Type B pancreatic cell (in vitro differentiated cells): ENCODE measurements around the gene KIF3C. TPM values are rescaled to one million over a fixed set of nuclear protein-coding genes. Genes with fewer than 3 reads are reported as not detected.

Experiments used
- DNase-seq: peaks from one replicate; pipeline ENCODE4 v3.0.0; 2021; ENCODE audit warnings: mixed read lengths; ENCODE audit not compliant: unreplicated experiment; ENCODE audit errors: extremely low spot score
- H3K27ac Mint-ChIP-seq: 2 replicates; pipeline ENCODE4 v1.8.0; 2021; ENCODE audit warnings: mild to moderate bottlenecking, mixed read lengths
- H3K27me3 Mint-ChIP-seq: 2 replicates; pipeline ENCODE4 v1.8.0; 2021; ENCODE audit warnings: mixed read lengths
- H3K36me3 Mint-ChIP-seq: 2 replicates; pipeline ENCODE4 v1.8.0; 2021; ENCODE audit warnings: mixed read lengths
- H3K4me1 Mint-ChIP-seq: one replicate; pipeline ENCODE4 v1.8.0; 2021; ENCODE audit warnings: mixed read lengths; ENCODE audit not compliant: unreplicated experiment
- H3K4me3 Mint-ChIP-seq: 2 replicates; pipeline ENCODE4 v1.8.0; 2021; ENCODE audit warnings: mild to moderate bottlenecking, mixed read lengths
- H3K9me3 Mint-ChIP-seq: 2 replicates; pipeline ENCODE4 v1.8.0; 2021; ENCODE audit warnings: mixed read lengths
- total RNA-seq: library from RNA; stranded (reverse); gene quantifications from 2 replicates; pipeline ENCODE4 v1.2.1, GENCODE V29; 2021; ENCODE audit warnings: low replicate concordance
- TF ChIP-seq, protein P1 (sequence below): fragments of 200-600 bp; sonication (generic); conservative IDR thresholded peaks from 2 replicates; pipeline ENCODE4 v1.5.0; 2021; ENCODE audit warnings: antibody characterized with exemption, mild to moderate bottlenecking

The KIF3C gene
- total RNA-seq, 1 donor from 2014 or later, result 25.5 TPM

DNA sequence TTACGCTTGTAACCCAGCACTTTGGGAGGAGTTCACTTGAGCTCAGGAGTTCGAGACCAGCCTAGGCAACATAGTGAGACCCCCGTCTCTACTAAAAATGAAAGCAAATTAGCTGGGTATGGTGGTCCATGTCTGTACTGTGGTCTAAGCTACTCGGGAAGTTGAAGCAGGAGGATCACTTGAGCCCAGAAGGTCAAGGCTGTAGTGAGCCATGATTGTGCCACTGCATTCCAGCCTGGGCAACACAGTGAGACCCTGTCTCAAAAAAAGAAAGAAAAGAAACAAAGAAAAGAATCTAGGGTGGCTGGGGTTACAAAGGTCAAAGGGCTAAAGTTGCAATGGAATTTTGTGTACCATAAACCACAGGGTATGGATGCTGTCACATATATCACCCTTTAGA lies 41.3 kb downstream of the KIF3C start:
- peaks cover 4% of the 10 kb centered on the region for H3K4me1 Mint-ChIP-seq

DNA sequence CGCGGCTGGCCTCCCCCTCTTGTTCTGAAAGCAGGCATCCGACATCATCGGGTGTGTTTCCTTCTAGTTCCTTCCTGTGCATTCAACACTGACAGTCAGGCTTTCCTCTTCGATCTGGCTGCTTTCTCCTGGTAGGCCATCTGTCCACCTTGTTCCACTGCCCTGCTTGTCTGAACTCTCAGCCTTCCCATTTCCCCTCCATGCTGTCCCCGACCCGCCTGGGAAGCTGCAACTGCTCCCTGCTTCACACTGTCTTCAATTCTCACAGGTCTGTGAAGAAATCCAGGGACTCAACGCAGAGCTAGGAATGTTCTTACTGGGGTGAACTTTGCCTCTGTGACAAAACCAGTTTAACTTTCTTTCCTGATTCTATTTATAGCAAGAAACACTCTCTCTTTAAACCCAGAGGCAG lies 43.0 kb downstream of the KIF3C start:
- Mint-ChIP-seq H3K27ac (peak overlapping the region; percentile 87), H3K9me3 (no peaks in the 10 kb centered on the region), H3K4me1 (peaks cover 4% of the 10 kb centered on the region), H3K27me3 (no peaks in the 10 kb centered on the region), H3K4me3 (no peak overlapping the region), H3K36me3 (peaks cover 7% of the 10 kb centered on the region)
- no peak for DNase-seq
- TF ChIP-seq, protein P1, sequence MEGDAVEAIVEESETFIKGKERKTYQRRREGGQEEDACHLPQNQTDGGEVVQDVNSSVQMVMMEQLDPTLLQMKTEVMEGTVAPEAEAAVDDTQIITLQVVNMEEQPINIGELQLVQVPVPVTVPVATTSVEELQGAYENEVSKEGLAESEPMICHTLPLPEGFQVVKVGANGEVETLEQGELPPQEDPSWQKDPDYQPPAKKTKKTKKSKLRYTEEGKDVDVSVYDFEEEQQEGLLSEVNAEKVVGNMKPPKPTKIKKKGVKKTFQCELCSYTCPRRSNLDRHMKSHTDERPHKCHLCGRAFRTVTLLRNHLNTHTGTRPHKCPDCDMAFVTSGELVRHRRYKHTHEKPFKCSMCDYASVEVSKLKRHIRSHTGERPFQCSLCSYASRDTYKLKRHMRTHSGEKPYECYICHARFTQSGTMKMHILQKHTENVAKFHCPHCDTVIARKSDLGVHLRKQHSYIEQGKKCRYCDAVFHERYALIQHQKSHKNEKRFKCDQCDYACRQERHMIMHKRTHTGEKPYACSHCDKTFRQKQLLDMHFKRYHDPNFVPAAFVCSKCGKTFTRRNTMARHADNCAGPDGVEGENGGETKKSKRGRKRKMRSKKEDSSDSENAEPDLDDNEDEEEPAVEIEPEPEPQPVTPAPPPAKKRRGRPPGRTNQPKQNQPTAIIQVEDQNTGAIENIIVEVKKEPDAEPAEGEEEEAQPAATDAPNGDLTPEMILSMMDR, result no peak

More for the DNA sequence above, 41.3 kb downstream of the KIF3C start:
- no peak for DNase-seq
- peaks cover 7% of the 10 kb centered on the region for H3K36me3 Mint-ChIP-seq
- H3K27ac Mint-ChIP-seq, result no peak overlapping the region
- no peak overlapping the region for H3K4me3 Mint-ChIP-seq
- H3K27me3 Mint-ChIP-seq, result no peaks in the 10 kb centered on the region
- TF ChIP-seq, protein P1, result no peak
- H3K9me3 Mint-ChIP-seq, result no peaks in the 10 kb centered on the region

DNA sequence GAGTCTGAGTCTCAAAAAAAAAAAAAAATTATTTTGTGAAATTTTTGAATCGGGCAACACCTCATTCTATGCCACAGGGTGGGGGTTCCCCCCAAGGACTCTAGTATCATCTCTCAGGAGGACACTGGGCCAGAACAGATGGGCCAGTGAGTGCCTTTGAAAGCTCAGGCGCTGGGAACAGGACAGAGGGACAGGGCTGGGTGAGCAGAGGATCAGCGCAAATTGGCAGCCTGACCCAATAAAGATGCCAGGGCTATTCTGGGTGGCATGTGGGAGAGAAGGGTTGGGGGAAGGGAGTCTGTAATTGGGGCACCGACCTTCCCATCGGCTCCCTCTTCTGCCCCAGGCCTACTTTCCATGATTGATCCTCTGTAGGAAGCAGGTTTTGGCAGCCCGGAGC lies 44.0 kb downstream of the KIF3C start:
- TF ChIP-seq, protein P1, result no peak
- H3K27me3 Mint-ChIP-seq, result no peaks in the 10 kb centered on the region
- peaks cover 4% of the 10 kb centered on the region for H3K4me1 Mint-ChIP-seq
- no peak overlapping the region for H3K27ac Mint-ChIP-seq
- no peak overlapping the region for H3K4me3 Mint-ChIP-seq
- DNase-seq, result no peak
- H3K9me3 Mint-ChIP-seq, result no peaks in the 10 kb centered on the region
- peaks cover 11% of the 10 kb centered on the region for H3K36me3 Mint-ChIP-seq

DNA sequence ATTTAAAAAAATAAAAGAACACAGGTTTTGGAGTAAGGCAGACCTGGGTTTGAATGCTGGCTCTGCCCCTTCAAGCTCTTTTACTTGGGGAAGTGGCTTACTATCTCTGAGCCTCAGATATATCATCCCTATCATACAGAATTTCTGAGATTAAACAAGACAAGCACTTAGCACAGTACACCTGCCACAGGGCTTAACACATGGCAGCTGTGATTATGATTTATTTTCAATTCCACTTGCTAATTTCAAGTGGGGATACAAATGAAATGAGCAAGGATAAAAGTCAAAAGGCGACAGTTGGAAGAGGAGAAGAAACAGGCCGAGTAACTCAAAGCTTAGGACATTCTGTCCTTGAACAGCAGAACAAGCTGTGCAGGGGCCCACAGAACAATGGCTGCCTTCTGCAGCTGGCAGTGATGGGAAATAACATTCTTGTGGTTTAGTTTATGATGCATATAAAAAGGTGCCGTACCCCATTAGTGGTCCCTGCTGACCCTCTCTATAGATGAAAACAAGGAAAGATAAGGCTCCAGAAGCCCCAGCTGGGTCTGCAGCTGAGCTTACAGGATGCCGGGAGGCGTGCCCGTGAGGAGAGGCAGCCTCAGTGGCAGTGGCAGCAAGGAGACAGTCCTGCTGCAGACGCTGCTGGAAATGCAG lies 45.3 kb downstream of the KIF3C start:
- no peaks in the 10 kb centered on the region for H3K9me3 Mint-ChIP-seq
- peaks cover 11% of the 10 kb centered on the region for H3K36me3 Mint-ChIP-seq
- TF ChIP-seq, protein P1, result no peak
- no peak for DNase-seq
- no peak overlapping the region for H3K4me3 Mint-ChIP-seq
- H3K27me3 Mint-ChIP-seq, result no peaks in the 10 kb centered on the region
- peaks cover 4% of the 10 kb centered on the region for H3K4me1 Mint-ChIP-seq
- no peak overlapping the region for H3K27ac Mint-ChIP-seq

DNA sequence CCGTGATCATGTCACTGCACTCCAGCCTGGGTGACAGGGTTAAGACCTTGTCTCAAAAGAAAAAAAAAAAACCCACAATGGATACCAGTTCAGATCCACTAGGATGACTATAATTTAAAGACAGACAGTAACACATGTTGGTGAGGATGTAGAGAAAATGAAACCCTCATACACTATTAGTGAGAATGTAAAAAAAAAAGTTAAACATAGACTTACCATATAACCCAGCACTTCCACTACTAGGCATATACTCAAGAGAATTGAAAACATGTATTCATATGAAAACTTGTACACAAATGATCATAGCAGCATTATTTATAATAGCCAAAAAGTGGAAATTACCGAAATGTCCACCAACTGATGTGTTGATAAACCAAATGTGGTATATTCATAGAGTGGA lies 48.7 kb downstream of the KIF3C start:
- TF ChIP-seq, protein P1, result no peak
- Mint-ChIP-seq H3K27me3 (no peaks in the 10 kb centered on the region), H3K4me1 (no peaks in the 10 kb centered on the region), H3K9me3 (no peaks in the 10 kb centered on the region), H3K27ac (no peak overlapping the region), H3K4me3 (no peak overlapping the region), H3K36me3 (peaks cover 12% of the 10 kb centered on the region)
- no peak for DNase-seq
